B cell (primary cell): ENCODE data around the gene TRMU.

Source experiments
- CTCF ChIP-seq: fragments of 200-600 bp; IDR thresholded peaks from one replicate; pipeline ENCODE4 v1.8.0; 2022; ENCODE audit warnings: antibody characterized with exemption, mild to moderate bottlenecking
- EZH2 ChIP-seq: IDR thresholded peaks from 2 replicates; pipeline ENCODE4 v1.6.1; 2012; ENCODE audit warnings: borderline replicate concordance, low read depth, mild to moderate bottlenecking, moderate library complexity, low read length; ENCODE audit not compliant: insufficient read depth, poor library complexity, severe bottlenecking

GRCh38 chr22:46393873-46394272 is 58.4 kb downstream of the TRMU start:
- no peak for TF ChIP-seq CTCF
- TF ChIP-seq EZH2 = no peak
